Measurements from ENCODE around the gene GSG1.

GSG1 gene

GRCh38 chr12:13044002-13044905 is 59.2 kb downstream of the GSG1 start, which contains the start of gene FAM234B:
FAM234B (plus strand) TSS chr12:13044381; CDS start chr12:13044404, 23 bp downstream.
- Histone ChIP-seq H3K4me2 (ENCODE audit: insufficient read depth, low read length) (no peak within 1 kb of the TSS), H3K27ac (ENCODE audit: low read length) (no peak within 1 kb of the TSS), H3K4me1 (ENCODE audit: insufficient read depth, low read length) (no peaks in the 10 kb centered on the region), H3K4me3 (ENCODE audit: low read depth in 1 of 2, low read length in 2 of 2) (no peak within 1 kb of the TSS), H2AFZ (ENCODE audit: low read depth, low read length) (no peak within 1 kb of the TSS), H3K36me3 (ENCODE audit: insufficient read depth, low read length) (no peaks in the 10 kb centered on the region), H3K27me3 (ENCODE audit: insufficient read depth, low read length, poor library complexity) (peaks cover 16% of the 10 kb centered on the region), H3K79me2 (ENCODE audit: insufficient read depth, low read length) (no peaks in the 10 kb centered on the region), H4K20me1 (ENCODE audit: insufficient read depth, low read length) (no peaks in the 10 kb centered on the region), H3K9ac (ENCODE audit: low read depth, low read length) (no peak within 1 kb of the TSS), H3K9me3 (ENCODE audit: insufficient read depth, low read length, severe bottlenecking) (no peaks in the 10 kb centered on the region)
- ATAC-seq (ENCODE audit: insufficient read depth, low read depth) (no peak), DNase-seq (no peak)
- no peak for TF ChIP-seq CTCF (IDR thresholded peaks at IDR 0.05; ENCODE audit: borderline replicate concordance, extremely low read depth, low read length, poor library complexity, severe bottlenecking)
- TF ChIP-seq EZH2 (IDR thresholded peaks at IDR 0.05; ENCODE audit: borderline replicate concordance, low read depth, low read length, severe bottlenecking): no peak

GRCh38 chr12:13042666-13043230 is 60.7 kb downstream of the GSG1 start:
- Histone ChIP-seq H3K4me3 (ENCODE audit: low read depth in 1 of 2, low read length in 2 of 2) (no peak overlapping the region), H3K36me3 (ENCODE audit: insufficient read depth, low read length) (no peaks in the 10 kb centered on the region), H3K79me2 (ENCODE audit: insufficient read depth, low read length) (no peaks in the 10 kb centered on the region), H3K9me3 (ENCODE audit: insufficient read depth, low read length, severe bottlenecking) (no peaks in the 10 kb centered on the region), H2AFZ (ENCODE audit: low read depth, low read length) (no peak overlapping the region), H3K4me2 (ENCODE audit: insufficient read depth, low read length) (no peak overlapping the region), H3K27me3 (ENCODE audit: insufficient read depth, low read length, poor library complexity) (peaks cover 16% of the 10 kb centered on the region), H3K4me1 (ENCODE audit: insufficient read depth, low read length) (no peaks in the 10 kb centered on the region), H3K27ac (ENCODE audit: low read length) (no peak overlapping the region), H4K20me1 (ENCODE audit: insufficient read depth, low read length) (no peaks in the 10 kb centered on the region), H3K9ac (ENCODE audit: low read depth, low read length) (no peak overlapping the region)
- ATAC-seq (ENCODE audit: insufficient read depth, low read depth) (no peak), DNase-seq (no peak)
- TF ChIP-seq EZH2 (IDR thresholded peaks at IDR 0.05; ENCODE audit: borderline replicate concordance, low read depth, low read length, severe bottlenecking) (no peak), CTCF (IDR thresholded peaks at IDR 0.05; ENCODE audit: borderline replicate concordance, extremely low read depth, low read length, poor library complexity, severe bottlenecking) (no peak)

- Histone ChIP-seq H3K9me3 (ENCODE audit: insufficient read depth, low read length, severe bottlenecking) (no peaks in the 10 kb centered on the region), H3K79me2 (ENCODE audit: insufficient read depth, low read length) (no peaks in the 10 kb centered on the region), H3K9ac (ENCODE audit: low read depth, low read length) (no peak overlapping the region), H3K27ac (ENCODE audit: low read length) (no peak overlapping the region), H3K27me3 (ENCODE audit: insufficient read depth, low read length, poor library complexity) (peaks cover 16% of the 10 kb centered on the region), H3K4me3 (ENCODE audit: low read depth in 1 of 2, low read length in 2 of 2) (no peak overlapping the region), H3K4me2 (ENCODE audit: insufficient read depth, low read length) (no peak overlapping the region), H2AFZ (ENCODE audit: low read depth, low read length) (no peak overlapping the region), H3K36me3 (ENCODE audit: insufficient read depth, low read length) (no peaks in the 10 kb centered on the region), H3K4me1 (ENCODE audit: insufficient read depth, low read length) (no peaks in the 10 kb centered on the region), H4K20me1 (ENCODE audit: insufficient read depth, low read length) (no peaks in the 10 kb centered on the region)
- TF ChIP-seq EZH2 (IDR thresholded peaks at IDR 0.05; ENCODE audit: borderline replicate concordance, low read depth, low read length, severe bottlenecking) (no peak), CTCF (IDR thresholded peaks at IDR 0.05; ENCODE audit: borderline replicate concordance, extremely low read depth, low read length, poor library complexity, severe bottlenecking) (no peak)
- DNase-seq (no peak), ATAC-seq (ENCODE audit: insufficient read depth, low read depth) (no peak)
Measured at GRCh38 chr12:13041224-13041623, 62.2 kb downstream of the GSG1 start.
